T-helper 2 cell (primary cell): Measurements from ENCODE around the gene KIF21B.
A peak's percentile ranks its signal among the peaks of the same experiment; 100 is the strongest.

ENCODE experiments used
- DNase-seq, 5 experiments: peaks; one replicate each; pipeline versions ENCODE4 v3.0.0 to v3.0.0-alpha.2; 2012 to 2022
- total RNA-seq, 2 donors: gene quantifications; one replicate each; lab custom pipeline; 2026; lab: John Stamatoyannopoulos, UW

Gene KIF21B, protein sequence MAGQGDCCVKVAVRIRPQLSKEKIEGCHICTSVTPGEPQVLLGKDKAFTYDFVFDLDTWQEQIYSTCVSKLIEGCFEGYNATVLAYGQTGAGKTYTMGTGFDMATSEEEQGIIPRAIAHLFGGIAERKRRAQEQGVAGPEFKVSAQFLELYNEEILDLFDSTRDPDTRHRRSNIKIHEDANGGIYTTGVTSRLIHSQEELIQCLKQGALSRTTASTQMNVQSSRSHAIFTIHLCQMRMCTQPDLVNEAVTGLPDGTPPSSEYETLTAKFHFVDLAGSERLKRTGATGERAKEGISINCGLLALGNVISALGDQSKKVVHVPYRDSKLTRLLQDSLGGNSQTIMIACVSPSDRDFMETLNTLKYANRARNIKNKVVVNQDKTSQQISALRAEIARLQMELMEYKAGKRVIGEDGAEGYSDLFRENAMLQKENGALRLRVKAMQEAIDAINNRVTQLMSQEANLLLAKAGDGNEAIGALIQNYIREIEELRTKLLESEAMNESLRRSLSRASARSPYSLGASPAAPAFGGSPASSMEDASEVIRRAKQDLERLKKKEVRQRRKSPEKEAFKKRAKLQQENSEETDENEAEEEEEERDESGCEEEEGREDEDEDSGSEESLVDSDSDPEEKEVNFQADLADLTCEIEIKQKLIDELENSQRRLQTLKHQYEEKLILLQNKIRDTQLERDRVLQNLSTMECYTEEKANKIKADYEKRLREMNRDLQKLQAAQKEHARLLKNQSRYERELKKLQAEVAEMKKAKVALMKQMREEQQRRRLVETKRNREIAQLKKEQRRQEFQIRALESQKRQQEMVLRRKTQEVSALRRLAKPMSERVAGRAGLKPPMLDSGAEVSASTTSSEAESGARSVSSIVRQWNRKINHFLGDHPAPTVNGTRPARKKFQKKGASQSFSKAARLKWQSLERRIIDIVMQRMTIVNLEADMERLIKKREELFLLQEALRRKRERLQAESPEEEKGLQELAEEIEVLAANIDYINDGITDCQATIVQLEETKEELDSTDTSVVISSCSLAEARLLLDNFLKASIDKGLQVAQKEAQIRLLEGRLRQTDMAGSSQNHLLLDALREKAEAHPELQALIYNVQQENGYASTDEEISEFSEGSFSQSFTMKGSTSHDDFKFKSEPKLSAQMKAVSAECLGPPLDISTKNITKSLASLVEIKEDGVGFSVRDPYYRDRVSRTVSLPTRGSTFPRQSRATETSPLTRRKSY (N-terminal part only)
- 227 to 311 reads per million in 2 donors for total RNA-seq

DNA sequence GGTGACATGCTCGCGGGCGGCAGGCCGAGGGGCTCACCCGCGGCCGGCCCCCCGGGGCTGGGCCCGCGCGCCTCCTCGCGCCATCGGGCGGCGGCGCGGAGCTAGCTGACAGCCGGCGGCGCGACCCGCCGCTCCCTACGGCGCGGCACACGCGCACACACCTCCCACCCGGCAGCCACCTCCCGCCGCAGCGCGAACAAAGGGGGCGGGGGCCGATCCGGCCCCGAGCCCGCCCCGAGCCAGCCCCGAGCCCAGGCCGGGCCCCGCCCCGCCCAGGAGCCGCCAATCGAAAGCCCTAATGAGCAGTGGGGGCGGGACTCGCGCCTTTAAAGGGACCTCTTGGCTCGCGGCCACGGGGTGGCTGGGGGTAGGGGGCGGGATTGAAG is at the start of gene KIF21B:
Gene KIF21B, minus strand, starts transcription at position 198 of the 386 bp plus-strand sequence. CDS start 331 bp downstream, outside the sequence.
- DNase-seq = peak; percentile 84 to 92 (median 87)

DNA sequence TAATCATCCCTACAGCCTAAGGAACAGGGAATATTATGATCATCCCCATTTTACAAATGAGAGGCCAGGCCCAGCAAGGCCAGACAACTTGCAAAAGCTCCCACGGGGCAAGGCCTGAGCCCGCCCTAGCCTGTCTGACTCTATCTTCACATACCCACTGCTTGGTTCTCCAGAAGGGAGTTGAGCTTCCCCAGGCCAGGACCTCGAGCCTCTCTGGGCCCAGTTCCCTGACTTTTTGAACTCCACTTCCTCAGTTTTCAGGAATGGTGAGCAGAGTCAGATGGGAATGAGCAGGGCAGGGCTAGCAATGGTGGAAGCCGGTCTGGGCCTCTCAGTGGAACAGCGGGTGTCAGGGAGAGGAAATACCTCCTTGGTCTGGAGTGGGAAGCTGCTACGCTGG is 49.4 kb upstream of the KIF21B start:
- no peak for DNase-seq

DNA sequence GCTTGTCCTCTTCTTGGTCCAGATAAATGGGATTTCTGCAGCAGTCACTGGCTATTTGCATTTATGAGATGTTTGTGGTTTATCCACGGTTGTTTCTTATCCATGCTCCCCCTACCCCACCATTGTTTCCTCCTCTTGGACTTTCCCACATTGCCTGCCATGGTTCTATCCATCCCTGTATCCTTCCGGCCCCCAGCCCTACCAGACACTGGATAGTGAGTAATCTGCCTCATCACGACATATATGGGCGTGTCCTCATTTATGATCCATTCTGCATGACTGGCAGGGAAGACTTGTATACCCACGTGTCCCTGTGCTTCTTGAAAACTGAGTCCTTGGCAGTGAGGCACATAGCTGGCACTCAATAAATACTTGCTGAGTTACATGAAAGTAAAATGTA is 48.6 kb upstream of the KIF21B start:
- DNase-seq = no peak

DNA sequence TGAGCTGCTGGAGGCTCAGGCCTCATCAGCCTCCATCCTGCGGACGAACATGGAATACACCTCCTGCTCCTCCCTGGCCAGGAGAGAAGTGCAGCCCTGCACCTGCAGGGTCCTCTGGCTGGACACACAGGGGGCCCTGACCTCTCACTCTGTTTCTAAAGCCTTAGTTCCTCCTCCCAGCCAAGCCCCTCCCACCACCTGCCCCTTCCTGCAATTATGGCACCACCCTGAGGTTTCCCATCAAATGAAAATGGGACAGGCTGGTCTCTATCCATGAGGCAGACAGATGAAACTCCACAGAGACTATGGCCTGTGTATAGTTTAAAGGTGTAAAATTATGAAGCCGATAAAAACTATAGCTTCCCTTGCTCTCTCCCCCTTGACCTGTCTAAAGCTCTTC is 46.1 kb upstream of the KIF21B start:
- DNase-seq = no peak

DNA sequence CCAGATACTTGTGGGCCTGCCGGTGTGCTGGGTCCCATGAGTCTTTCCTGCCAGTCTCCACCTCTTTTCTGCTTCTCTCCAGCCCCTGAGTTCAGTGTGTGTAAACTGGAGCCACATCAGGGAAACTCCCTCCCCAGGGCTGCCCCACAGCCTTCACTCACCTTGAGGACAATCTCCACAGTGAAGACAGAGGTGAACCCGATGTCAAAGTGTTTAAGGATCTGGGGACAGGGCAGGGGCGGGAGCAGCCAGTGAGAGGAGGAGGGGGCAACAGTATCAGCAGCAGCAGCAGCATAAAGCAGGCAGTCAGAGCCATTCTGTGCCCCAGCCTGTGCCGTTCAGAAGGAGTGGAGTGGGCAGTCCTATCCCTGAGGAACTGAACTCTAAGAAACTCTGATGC is 45.5 kb upstream of the KIF21B start:
- DNase-seq = no peak

DNA sequence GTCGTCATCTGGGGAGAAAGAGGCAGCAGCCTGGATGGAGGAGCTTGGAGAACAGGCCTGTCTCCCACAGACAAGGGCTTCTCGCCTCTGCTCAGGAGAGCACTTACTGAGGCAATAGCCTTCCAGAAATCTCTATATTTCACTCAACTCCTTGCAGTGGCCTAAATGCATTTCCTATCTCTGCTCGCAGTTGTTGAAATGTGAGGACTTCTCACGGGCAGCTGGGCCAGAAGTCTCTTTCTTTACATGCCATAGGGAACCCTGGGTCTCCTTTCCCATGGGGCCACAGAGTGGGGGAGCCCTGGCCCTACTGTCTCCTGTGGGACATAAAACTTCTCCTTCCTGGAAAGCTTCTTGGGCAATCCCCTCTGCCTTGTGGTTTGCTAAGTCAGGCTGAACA is 43.5 kb upstream of the KIF21B start:
- no peak for DNase-seq

DNA sequence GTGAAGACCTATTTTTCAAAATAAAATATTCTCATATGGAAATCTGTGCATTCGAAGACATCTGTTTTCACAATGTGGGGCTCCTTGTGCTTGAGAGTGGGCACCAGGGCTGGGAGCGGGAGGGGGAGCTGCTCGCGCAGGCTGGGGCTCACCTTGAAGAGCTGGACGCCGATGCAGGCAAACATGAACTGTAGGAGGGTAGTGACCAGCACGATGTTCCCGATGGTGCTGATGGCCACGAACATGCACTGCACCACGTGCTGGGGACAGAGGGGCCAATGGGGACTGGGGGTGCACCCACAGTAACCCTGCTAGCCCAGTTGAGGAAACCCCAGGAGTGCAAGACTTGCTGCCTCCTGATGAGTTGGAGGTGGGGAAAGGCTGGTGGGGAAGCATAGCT is 42.2 kb upstream of the KIF21B start:
- no peak for DNase-seq

DNA sequence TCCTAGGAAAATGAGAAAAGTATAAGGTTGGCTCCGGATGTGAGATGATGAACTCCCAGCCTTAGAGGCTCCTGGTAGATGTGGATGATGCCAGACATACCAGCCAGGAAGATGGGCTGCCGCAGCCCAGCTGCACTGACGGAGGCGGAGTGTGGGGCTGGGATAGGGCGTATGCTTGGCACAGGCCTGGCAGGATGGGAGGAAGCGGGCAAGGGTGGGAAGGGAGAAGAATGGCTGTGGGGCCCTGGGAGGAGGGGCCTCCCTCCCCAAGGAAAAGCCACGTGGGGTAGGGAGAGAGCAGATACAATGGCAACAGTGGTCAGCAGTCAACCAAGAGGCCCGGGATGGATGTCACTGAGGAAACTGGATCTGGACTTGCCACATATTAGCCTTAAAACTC is 41.3 kb upstream of the KIF21B start:
- no peak for DNase-seq

DNA sequence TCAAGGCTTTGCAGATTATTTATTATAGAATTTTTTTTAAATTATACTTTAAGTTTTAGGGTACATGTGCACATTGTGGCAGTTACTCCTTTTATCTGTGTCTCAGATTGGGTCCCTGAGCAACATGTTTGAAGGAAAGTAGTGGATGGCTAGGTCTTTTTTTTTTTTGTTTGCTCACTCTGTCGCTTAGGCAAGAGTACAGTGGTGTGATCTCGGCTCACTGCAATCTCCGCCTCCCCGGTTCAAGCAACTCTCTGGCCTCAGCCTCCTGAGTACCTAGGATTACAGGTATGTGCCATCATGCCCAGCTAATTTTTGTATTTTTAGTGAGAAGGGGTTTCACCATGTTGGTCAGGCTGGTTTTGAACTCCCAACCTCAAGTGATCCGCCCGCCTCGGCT is 39.6 kb upstream of the KIF21B start:
- DNase-seq = no peak

DNA sequence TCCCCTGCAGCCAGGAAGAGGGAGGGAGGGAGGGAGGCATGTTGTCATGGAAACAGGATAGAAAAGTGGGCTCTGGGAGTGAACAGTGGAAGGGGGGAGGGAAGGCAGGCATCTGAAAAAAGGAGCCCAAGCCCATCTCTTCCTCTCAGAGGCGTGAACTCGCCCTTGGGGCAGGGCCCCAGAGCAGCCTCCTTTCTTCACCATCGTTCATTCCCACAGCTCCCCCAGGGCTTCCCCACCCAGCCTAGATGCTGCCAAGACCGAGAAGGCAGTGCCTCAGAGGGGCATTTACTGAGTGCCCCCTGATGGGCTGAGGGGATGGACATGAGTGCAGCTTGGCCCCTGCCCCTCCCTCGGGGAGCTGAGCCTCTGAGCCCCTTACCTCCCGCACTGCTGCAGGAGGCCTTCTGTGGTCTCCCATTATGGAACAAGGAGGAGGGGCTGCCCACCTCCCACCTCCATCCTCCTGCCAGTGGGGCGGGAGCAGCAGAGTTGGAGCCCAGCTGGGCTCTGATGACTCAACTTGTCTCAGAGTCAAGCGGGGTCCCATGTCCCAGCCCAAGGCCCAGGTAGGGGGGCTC is 39.1 kb upstream of the KIF21B start:
- no peak for DNase-seq

DNA sequence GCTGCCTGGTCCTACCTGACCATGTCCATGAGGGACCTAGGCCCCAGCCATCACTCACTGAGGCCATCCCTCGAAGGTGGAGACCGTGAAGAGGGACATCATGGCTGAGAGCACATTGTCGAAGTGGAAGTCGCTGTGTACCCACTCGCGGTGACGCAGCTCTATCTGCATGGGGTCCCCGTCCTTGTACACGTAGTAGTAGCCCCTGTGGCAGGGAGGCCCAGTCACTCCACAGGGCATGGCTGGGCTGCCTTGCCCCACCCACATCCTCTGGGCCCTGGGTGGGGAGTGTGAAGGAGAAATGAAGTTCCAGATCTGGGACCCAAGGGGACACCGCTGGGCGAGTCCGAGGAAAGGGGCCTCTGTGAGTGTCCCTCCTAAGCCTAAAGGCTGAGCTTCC is 38.4 kb upstream of the KIF21B start:
- DNase-seq = no peak

DNA sequence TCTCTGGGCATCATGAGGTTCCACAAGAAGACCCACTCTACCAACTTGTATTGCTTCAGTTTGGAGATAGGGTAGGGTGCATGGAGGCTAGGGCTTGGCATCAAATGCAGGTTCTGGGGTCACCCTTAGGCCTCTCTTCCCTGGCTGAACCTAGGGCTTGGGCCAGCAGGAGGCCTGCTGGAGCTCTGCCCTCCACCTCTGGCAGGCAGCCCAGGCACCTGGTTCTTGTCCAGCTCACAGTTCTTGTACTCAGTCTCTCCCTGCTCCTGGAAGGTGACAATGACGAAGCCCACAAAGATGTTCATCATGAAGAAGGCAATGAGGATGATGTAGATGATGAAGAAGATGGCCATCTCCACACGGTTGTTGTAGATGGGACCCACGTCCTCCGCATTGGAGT is 37.5 kb upstream of the KIF21B start:
- DNase-seq = no peak

DNA sequence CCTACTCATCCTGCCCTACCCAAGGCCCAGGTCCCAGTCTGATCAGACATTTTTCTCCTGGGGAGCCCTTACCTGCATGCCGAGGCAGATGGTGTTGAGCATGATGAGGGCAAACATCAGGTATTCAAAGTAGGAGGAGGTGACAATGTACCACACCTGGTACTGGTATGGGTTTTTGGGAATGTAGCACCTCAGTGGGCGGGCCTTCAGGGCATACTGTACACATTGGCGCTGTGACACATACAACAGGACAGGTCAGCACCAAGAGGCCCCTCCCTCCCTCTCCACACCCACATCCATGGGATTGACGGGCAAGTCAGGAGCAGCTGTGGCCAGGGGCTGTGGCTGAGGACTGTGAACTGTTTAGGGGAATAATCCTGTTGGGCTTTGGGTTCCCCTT is 37.1 kb upstream of the KIF21B start:
- DNase-seq = no peak

DNA sequence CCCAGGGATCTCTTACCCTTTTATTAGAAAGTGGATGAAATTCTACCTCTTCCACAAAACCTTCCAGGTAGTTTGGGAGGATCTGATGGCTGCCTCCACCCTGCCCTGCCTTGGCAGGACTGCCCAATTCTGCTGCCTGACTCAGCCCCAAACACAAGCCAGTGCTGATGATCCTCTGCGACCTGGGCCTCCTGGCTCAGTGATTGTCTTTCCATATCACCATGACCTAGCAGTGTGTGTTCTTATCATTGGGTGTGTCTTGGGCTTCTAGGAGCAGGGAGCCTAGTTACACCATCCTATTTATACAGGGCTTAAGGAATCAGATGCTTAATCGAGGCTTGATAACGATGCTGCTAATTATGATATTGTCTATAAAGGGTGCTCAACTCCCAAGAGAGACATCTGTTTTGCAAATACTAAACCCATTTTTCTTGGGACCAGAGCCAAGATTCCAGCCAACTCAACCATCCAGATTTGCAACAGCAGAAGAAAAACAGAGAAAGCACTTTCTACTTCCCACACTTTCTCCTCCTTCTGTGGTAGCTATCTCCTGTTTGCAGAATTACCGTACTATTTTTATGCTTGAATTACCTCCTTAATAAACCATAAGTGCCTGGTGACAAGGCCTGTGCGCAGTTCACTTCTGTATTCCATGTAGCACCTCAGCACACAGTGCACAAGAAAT is 36.5 kb upstream of the KIF21B start:
- no peak for DNase-seq

DNA sequence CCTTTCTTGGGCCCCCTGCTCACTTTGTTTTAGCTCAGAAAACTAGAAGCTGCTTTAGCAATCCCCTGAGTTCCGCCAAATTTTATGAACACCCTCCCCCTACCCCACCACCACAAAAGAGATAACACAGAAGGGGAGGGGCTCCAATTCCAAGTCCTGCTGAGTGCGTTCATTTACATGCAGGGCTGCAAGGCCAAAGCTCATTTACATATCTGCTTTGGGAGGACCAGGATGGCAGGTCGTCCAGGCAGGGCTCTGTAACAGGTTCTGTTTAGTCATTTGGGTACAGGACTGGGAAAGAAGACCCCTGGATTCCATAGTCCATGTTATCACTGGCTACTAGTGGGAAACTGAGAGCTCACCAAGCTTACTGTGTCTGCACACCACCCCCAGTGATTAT is 35.9 kb upstream of the KIF21B start:
- no peak for DNase-seq

DNA sequence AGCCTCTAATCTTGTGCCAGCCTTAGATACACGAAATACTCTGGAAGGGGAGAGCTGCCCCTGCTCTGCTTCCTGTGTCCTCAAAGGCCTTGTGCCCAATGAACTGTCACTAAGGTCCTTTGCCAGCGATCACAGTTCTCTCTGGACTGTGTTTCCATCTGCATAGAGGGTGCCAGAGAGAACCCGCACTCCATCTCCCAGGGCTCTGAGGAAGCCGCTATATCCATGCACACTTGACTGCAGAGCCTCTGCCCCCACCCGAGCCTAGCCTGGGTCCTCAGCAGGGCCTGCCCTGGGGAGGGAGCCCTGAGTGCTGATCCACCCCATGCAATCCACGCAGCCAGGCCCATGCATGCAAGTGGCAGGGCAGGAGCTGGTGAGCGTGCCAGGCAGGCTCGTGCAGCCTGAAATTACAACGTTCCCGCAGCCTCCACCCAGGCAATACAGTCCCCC is 30.6 kb upstream of the KIF21B start:
- no peak for DNase-seq

DNA sequence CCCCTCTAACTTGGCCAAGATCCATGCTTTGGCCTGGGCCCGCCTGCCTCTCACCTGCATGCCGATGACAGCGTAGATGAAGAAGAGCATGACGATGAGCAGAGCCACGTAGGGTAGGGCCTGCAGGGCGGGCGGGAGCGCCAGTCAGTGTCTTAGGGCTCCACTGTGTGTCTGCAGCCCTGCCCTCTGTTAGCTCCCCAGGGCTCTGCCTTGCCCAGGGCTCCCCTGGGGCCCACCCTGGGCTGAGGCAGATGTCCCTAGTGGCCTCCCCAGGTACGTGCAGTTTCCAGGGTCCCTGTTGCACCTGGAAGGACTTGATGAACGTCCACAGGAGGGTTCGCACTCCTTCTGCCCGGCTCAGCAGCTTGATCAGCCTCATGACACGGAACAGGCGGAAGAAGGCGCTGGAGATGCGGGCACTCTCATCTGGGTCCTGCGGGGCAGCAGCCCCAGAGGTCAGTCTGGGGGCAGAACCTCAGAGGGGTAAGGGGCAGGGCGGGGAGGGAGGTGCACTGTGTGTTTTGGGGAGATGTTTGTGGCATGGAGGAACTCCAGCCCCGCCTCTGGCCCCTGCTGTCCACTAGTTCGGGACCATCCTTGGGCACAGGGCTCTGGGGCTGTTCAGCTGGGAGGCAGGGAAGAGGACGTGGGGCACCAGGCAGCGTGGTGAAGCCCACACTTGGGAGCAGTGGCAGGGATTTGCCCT is 29.8 kb upstream of the KIF21B start:
- no peak for DNase-seq

DNA sequence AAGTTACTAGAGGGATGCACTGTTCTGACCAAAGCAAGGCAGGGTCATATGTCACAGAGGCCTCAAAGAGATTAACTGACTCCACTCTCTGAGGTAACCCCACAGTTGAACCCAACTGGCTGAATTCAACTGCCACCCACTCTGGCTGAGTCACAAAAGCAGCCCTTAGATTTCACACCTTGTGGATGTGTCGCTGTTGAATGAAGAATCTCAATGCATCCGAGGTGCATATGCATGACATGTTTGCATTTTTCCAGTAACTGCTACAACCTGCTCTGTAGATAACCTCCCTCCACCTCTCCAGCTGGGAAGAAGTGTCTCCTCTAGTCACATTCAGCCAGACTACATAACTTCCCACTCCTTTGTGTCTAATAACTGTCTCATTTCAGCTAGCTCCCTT is 27.9 kb upstream of the KIF21B start:
- no peak for DNase-seq

DNA sequence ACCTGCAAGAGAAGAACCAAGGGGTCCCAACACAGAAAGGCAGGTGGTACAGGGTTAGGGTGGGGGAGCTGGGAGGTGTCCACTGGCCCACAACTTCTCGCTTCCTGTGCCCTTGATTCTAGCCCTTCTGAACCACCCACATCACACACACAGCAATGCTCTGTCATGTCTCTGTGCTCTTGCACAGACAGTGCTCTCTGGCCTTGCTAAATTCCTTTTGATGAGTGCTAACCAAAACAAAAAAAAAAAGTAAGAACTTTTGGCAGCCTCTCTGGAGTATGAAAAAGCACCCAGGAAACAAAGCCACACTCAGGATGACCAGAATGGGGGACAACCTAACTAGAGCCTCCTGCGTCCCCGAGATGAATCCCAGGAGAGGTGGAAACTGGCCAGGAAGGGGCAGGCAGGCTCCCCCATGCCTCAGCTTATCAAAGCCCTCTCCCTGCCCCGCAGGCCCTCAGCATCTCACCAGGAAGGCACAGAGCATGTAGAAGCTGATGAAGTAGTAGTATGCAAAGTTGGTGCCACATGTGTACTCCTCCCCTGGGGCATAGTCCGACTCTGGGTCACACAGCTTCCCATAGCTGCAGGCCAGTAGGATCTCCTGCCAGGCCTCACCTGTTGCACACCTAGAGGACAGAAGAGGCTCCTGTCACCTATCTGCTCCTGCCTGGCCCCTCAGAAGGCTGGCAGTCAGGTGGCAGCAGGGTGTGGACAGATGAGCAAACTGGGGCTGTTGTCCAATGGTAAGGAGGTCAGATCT is 27.2 kb upstream of the KIF21B start:
- DNase-seq = no peak

DNA sequence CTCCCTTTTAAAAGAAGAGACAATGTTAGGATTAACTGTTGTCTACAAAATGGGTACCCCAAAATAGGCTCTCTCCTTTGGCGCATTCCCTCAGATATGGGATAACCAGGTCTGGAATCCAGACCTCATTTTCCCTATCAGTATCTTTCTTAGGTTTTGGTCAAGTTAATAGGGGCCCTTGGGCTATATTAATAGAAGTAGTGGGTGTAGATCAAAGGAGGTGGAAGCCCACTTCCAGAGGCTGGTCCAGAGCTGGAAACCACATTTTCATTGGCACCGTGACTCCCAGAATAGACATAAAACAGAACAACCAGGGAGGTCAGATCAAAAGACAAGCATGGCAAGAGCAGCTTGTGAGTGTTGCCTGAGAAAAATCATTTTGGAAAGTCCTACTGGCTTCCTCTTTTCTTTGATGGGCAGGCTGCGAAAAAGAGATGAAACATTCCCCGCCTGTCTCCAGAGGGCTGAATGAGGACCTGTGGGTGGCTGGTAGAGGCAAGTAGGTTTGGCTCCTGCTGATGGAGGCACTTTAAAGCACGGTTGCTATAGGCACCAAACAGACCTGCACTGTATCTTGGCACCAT is 25.8 kb upstream of the KIF21B start:
- DNase-seq = no peak
